ENCODE results near the gene ADCY6.

ADCY6 gene

GRCh38 chr12:48782457-48783395, 6.2 kb downstream of the ADCY6 start:
- no peak for DNase-seq

GRCh38 chr12:48781750-48782456, 7.0 kb downstream of the ADCY6 start:
- no peak for DNase-seq

GRCh38 chr12:48780381-48781025, 8.4 kb downstream of the ADCY6 start:
- no peak for DNase-seq

- no peak for DNase-seq
Observed at GRCh38 chr12:48779869-48780268, 9.0 kb downstream of the ADCY6 start.

GRCh38 chr12:48777501-48778400, 11.1 kb downstream of the ADCY6 start:
- DNase-seq: no peak

- DNase-seq: no peak
Observed at GRCh38 chr12:48776956-48777355, 11.9 kb downstream of the ADCY6 start.

GRCh38 chr12:48775991-48776649, 12.8 kb downstream of the ADCY6 start:
- DNase-seq: no peak

- DNase-seq: no peak
Observed at GRCh38 chr12:48775299-48775698, 13.6 kb downstream of the ADCY6 start.

- DNase-seq: no peak
Observed at GRCh38 chr12:48774516-48774915, 14.4 kb downstream of the ADCY6 start.

- no peak for DNase-seq
Observed at GRCh38 chr12:48773686-48774085, 15.2 kb downstream of the ADCY6 start.

GRCh38 chr12:48771588-48772112, 17.2 kb downstream of the ADCY6 start:
- DNase-seq: no peak

- no peak for DNase-seq
Observed at GRCh38 chr12:48770756-48771155, 18.1 kb downstream of the ADCY6 start.

GRCh38 chr12:48768736-48769135, 20.2 kb downstream of the ADCY6 start:
- no peak for DNase-seq

GRCh38 chr12:48768147-48768546, 20.7 kb downstream of the ADCY6 start:
- no peak for DNase-seq

GRCh38 chr12:48767521-48767920, 21.4 kb downstream of the ADCY6 start:
- no peak for DNase-seq

GRCh38 chr12:48767047-48767446, 21.8 kb downstream of the ADCY6 start:
- DNase-seq: no peak

GRCh38 chr12:48765753-48766162, 23.1 kb downstream of the ADCY6 start:
- no peak for DNase-seq

- DNase-seq: no peak
Observed at GRCh38 chr12:48764521-48764920, 24.4 kb downstream of the ADCY6 start.

GRCh38 chr12:48758737-48759136, 30.2 kb downstream of the ADCY6 start:
- DNase-seq: no peak

- DNase-seq: no peak
Observed at GRCh38 chr12:48758186-48758585, 30.7 kb downstream of the ADCY6 start.

GRCh38 chr12:48750769-48751356, 38.0 kb downstream of the ADCY6 start:
- DNase-seq: no peak
